ENCODE measurements around the gene ACE.
"Not testable (repeated sequence)": the region's sequence is repeated elsewhere in the genome, so short reads cannot be mapped to it uniquely, and the experiment has no call there.

Gene ACE

DNA sequence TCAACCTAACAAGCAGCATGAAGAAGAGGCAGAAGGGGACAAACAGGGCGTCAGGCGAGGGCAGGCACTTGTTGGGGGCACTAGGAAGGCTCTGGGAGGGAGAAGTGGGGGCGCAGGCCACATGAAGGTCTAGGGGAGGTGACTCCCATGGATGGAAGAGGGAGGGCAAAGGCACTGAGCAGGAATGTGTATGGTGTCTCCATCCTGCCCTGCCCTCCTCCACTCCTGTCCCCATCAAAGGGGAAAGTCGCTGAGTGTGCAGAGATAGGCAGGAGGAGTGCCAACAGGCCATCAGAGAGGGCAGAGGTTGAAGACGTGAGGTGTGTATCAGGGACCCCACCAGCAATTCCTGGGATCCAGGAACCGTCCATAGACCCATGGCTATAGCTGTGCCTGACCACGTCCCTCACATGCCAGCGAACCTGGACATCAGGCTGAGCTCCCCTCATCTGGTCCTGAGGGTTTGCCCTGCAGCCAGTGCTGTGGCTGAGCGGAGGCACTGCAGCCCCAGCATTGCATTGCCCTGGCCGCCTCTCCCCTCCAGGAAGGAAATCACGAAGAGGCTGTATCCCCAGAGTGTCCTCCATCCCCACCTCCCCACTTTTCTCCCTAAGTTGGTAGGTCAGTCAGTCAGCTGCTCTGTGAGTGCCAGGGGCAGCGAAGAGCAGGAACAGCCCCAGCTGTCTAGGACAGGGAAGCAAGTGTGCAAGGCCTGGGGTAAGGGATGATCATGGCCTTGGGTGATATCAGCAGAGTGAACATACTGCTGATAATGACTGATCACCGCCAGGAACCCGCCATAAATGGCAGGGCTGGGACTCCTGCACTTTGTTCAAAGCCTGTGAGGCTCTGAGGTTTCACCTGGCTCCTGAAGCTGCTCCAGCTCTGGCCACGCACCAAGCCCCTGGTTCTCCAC, 24.6 kb upstream of the ACE start:
- DNase-seq (ENCODE audit: extremely low spot score) = no peak
- TF ChIP-seq BHLHE40 (IDR thresholded peaks at IDR 0.05; ENCODE audit: borderline replicate concordance) (no peak), HDGF (IDR thresholded peaks at IDR 0.05; ENCODE audit: borderline replicate concordance) (no peak), ARNT (IDR thresholded peaks at IDR 0.05) (no peak), FOXK2 (IDR thresholded peaks at IDR 0.05) (no peak)
- ChIA-PET POLR2A (interaction anchor here (1.2 kb wide), 1 partner anchor 24 kb away, joined by 4 read pairs; no protein-coding TSS in a partner anchor), CTCF (no interaction called here)

DNA sequence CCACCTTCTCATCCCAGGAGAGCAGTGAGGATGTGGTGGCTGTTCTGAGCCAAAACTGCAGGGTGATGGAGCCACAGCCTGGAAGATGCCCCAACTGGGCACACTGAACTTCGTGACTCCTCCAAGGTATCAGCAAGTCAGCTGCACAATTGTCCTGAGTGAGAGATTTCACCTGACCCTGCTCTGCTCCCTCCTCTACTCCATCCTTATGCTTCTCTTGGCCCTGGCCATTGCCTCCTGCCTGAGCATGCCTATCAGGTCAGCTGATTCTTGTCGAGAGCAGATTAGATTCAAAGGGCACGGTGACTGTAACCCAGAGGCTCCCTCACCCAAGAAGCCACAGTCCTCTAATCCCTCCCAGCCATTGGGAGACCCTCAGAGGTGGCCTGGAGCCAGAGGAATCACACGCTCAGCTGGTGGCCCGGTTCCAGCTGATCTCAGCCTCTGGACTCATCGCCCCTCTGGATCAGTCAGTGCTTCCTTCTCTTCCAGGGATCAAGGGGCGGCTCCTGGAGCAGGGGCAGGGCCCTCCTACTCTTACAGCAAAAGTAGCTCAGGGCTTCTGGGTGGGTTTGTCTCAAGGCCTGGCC, 23.8 kb upstream of the ACE start:
- TF ChIP-seq L3MBTL2 (conservative IDR thresholded peaks at IDR 0.05) (no peak), TARDBP (IDR thresholded peaks at IDR 0.05) (no peak), ARNT (IDR thresholded peaks at IDR 0.05) (no peak), SP1 (IDR thresholded peaks at IDR 0.05) (no peak)
- POLR2A ChIA-PET = interaction anchor here (1.2 kb wide), 1 partner anchor 23 kb away, joined by 4 read pairs; no protein-coding TSS in a partner anchor
- no peak for DNase-seq (ENCODE audit: extremely low spot score)
- CTCF ChIA-PET = interaction anchor here (0.5 kb wide), 1 partner anchor 47 kb away, joined by 3 read pairs; no protein-coding TSS in a partner anchor

DNA sequence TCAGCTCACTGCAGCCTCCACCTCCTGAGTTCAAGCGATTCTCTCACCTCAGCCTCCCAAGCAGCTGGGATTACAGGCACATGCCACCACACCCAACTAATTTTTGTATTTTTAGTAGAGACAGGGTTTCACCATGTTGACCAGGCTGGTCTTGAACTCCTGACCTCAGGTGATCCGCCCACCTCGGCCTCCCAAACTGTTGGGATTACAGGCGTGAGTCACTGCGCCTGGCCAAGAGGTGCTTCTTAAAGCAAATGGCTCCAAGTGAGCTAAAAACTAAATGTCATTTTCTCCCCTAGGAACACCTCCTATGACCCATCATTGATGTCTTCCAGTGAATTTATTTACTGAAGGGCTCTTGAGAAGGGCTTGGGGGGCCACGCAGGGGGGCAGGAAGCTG, 22.5 kb upstream of the ACE start:
- POLR2A ChIA-PET; DNase-seq (ENCODE audit: extremely low spot score): not testable (repeated sequence)
- CTCF ChIA-PET = interaction anchor here (0.9 to 1.2 kb wide), 2 partner anchors 12 to 155 kb away, joined by 3 to 4 read pairs; no protein-coding TSS in a partner anchor

DNA sequence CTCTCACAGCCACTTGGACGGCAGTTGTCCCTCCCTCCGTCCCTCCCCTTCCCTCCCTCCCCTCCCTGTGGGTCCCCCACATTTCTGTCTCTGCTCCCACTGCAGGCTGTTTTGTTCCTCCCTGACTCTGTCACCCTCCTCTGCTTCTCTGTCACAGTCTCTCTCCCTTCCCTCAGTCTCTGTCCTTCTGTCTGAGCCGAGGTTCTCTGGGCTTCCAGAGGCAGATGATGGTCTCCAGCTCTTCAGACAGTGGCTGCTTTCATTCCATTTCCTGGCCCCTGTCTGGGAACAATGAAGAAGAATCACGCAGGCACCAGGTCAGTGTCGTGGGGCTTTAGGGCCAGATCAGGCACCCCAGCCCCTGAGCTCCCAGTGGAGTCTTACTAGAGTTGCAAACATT, 21.9 kb upstream of the ACE start:
- ChIA-PET CTCF (interaction anchor here (0.6 to 1.2 kb wide), 2 partner anchors 12 to 1681 kb away, joined by 3 read pairs; no protein-coding TSS in a partner anchor), POLR2A (no interaction called here)
- no peak for TF ChIP-seq ELF4 (IDR thresholded peaks at IDR 0.05)
- TF ChIP-seq, protein P1, sequence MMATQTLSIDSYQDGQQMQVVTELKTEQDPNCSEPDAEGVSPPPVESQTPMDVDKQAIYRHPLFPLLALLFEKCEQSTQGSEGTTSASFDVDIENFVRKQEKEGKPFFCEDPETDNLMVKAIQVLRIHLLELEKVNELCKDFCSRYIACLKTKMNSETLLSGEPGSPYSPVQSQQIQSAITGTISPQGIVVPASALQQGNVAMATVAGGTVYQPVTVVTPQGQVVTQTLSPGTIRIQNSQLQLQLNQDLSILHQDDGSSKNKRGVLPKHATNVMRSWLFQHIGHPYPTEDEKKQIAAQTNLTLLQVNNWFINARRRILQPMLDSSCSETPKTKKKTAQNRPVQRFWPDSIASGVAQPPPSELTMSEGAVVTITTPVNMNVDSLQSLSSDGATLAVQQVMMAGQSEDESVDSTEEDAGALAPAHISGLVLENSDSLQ (IDR thresholded peaks at IDR 0.05) = no peak
- no peak for DNase-seq (ENCODE audit: extremely low spot score)

DNA sequence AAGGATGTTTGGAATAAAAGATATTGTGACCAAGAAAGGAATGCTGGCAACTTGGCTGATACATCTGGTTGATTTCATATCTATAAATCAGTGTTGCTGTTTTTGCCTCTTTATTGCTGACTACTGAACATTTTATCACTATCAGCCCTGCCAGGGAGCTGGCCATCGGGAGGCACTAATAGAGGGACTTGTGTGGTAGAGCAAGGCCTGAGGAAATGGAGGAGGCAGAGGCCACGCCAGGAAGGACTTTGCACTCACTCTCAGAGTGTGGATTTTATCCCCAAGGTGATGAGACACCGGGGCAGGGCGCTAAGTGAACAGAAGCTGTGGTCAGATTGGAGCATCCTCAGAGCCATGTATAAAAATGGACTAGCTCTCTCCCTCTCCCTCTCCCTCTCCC, 21.4 kb upstream of the ACE start:
- POLR2A ChIA-PET = no interaction called here
- no peak for DNase-seq (ENCODE audit: extremely low spot score)
- CTCF ChIA-PET = interaction anchor here (0.6 kb wide), 1 partner anchor 1681 kb away, joined by 3 read pairs; no protein-coding TSS in a partner anchor
- TF ChIP-seq, protein P1 (IDR thresholded peaks at IDR 0.05) = no peak
- TF ChIP-seq SUZ12 (IDR thresholded peaks at IDR 0.05) = no peak
- TF ChIP-seq FOXK2 (IDR thresholded peaks at IDR 0.05) = no peak
- no peak for TF ChIP-seq CTBP1 (IDR thresholded peaks at IDR 0.05; ENCODE audit: borderline replicate concordance)
- no peak for TF ChIP-seq SP1 (IDR thresholded peaks at IDR 0.05)
- no peak for TF ChIP-seq FOXM1 (IDR thresholded peaks at IDR 0.05; ENCODE audit: borderline replicate concordance)
- no peak for TF ChIP-seq LEF1 (IDR thresholded peaks at IDR 0.05; ENCODE audit: borderline replicate concordance)
- TF ChIP-seq L3MBTL2 (conservative IDR thresholded peaks at IDR 0.05) = no peak
- TF ChIP-seq BHLHE40 (IDR thresholded peaks at IDR 0.05; ENCODE audit: borderline replicate concordance) = no peak
- TF ChIP-seq FOXA1 (IDR thresholded peaks at IDR 0.05) = no peak
- no peak for TF ChIP-seq ARNT (IDR thresholded peaks at IDR 0.05)

DNA sequence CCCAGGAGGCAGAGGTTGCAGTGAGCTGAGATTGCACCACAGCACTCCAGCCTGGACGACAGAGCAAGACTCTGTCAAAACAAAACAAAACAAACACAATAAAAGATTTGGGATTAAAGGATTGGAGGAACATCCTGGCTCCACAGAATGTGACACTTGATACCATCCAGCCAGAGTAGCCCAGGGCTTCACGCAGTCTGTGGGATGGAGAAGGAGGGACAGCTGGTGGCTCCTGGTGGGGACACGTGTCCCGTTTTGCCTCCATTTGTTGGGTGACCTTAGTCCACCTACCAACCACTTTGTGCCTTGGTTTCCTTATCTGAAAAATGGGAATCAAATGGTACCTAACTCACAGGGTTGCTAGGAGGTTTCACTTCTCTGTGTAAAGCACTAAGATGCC, 18.4 kb upstream of the ACE start:
- POLR2A ChIA-PET = interaction anchor here (0.9 kb wide), 1 partner anchor 162 kb away, joined by 3 read pairs; no protein-coding TSS in a partner anchor
- TF ChIP-seq NFRKB (IDR thresholded peaks at IDR 0.05) (no peak), SP1 (IDR thresholded peaks at IDR 0.05) (no peak), SUZ12 (IDR thresholded peaks at IDR 0.05) (no peak), ZNF384 (IDR thresholded peaks at IDR 0.05) (no peak), TARDBP (IDR thresholded peaks at IDR 0.05) (no peak), LEF1 (IDR thresholded peaks at IDR 0.05; ENCODE audit: borderline replicate concordance) (no peak), BHLHE40 (IDR thresholded peaks at IDR 0.05; ENCODE audit: borderline replicate concordance) (no peak), FOXA1 (IDR thresholded peaks at IDR 0.05) (no peak), ARNT (IDR thresholded peaks at IDR 0.05) (no peak), ELF4 (IDR thresholded peaks at IDR 0.05) (no peak), CTBP1 (IDR thresholded peaks at IDR 0.05; ENCODE audit: borderline replicate concordance) (no peak), FOXM1 (IDR thresholded peaks at IDR 0.05; ENCODE audit: borderline replicate concordance) (no peak), L3MBTL2 (conservative IDR thresholded peaks at IDR 0.05) (no peak), FOXK2 (IDR thresholded peaks at IDR 0.05) (no peak)
- TF ChIP-seq, protein P1 (IDR thresholded peaks at IDR 0.05) = no peak
- CTCF ChIA-PET = no interaction called here
- DNase-seq (ENCODE audit: extremely low spot score) = no peak

DNA sequence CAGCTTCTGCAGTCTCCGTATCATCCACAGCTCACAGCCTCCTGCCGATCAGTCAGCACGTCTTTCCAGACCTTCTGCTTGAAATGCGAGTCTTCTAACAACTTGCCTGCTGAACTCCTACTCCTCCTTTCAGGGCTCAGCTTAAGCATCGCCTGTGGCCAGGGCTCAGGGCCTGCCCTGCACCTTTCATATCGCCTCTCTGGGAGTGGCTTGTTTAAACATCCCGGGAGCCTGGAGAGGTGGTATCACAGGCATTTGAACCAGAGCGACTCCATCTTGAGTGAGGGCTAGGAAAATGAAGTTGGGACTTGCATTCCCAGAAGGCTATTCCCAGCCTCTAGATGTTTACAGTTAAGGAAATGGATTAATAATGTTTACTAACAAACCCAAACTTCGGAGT, 16.8 kb upstream of the ACE start:
- TF ChIP-seq HDGF (IDR thresholded peaks at IDR 0.05; ENCODE audit: borderline replicate concordance) = no peak
- TF ChIP-seq NFRKB (IDR thresholded peaks at IDR 0.05) = no peak
- no peak for TF ChIP-seq BHLHE40 (IDR thresholded peaks at IDR 0.05; ENCODE audit: borderline replicate concordance)
- no peak for TF ChIP-seq L3MBTL2 (conservative IDR thresholded peaks at IDR 0.05)
- TF ChIP-seq ZNF384 (IDR thresholded peaks at IDR 0.05) = no peak
- no peak for TF ChIP-seq SP1 (IDR thresholded peaks at IDR 0.05)
- no peak for TF ChIP-seq SUZ12 (IDR thresholded peaks at IDR 0.05)
- TF ChIP-seq FOXK2 (IDR thresholded peaks at IDR 0.05) = no peak
- no peak for TF ChIP-seq FOXA1 (IDR thresholded peaks at IDR 0.05)
- no peak for TF ChIP-seq ARNT (IDR thresholded peaks at IDR 0.05)
- no peak for TF ChIP-seq CTBP1 (IDR thresholded peaks at IDR 0.05; ENCODE audit: borderline replicate concordance)
- TF ChIP-seq, protein P1 (IDR thresholded peaks at IDR 0.05) = no peak
- TF ChIP-seq TARDBP (IDR thresholded peaks at IDR 0.05) = no peak
- no peak for TF ChIP-seq LEF1 (IDR thresholded peaks at IDR 0.05; ENCODE audit: borderline replicate concordance)
- CTCF ChIA-PET = no interaction called here
- DNase-seq (ENCODE audit: extremely low spot score) = no peak
- POLR2A ChIA-PET = no interaction called here

Measured in HEK293T (cell line).